ENCODE results near the gene COL5A1. TPM values are rescaled to one million over a fixed set of nuclear protein-coding genes. Genes with fewer than 3 reads are reported as not detected.

Gene COL5A1
- polyA plus RNA-seq, 1 donor (not counting 4 experiments of a cell fraction or from before 2014, with no cell fraction given) = 3.1 TPM

GRCh38 chr9:134686896-134687295, 45.3 kb downstream of the COL5A1 start:
- no peaks in the 10 kb centered on the region for H3K4me1 ChIP-seq (ENCODE audit: control insufficient read depth, extremely low read depth, insufficient read depth, low read length)
- FAIRE-seq (no peak), DNase-seq (ENCODE audit: low read depth, low spot score) (no peak)
- H3K27ac ChIP-seq (ENCODE audit: control insufficient read depth, insufficient read depth, low read length) = no peak overlapping the region
- no peak overlapping the region for H3K9ac ChIP-seq (ENCODE audit: control insufficient read depth, extremely low read depth, insufficient read depth, low read length)
- H3K79me2 ChIP-seq (ENCODE audit: control insufficient read depth, insufficient read depth, low read length) = no peaks in the 10 kb centered on the region
- no peak overlapping the region for H3K4me2 ChIP-seq (ENCODE audit: control insufficient read depth, extremely low read depth, insufficient read depth, low read depth, low read length)
- H3K9me1 ChIP-seq (ENCODE audit: control insufficient read depth, extremely low read depth, insufficient read depth, low read length) = no peaks in the 10 kb centered on the region
- peaks cover 5% of the 10 kb centered on the region for H3K9me3 ChIP-seq (ENCODE audit: control insufficient read depth, low read depth, low read length)
- no peaks in the 10 kb centered on the region for H4K20me1 ChIP-seq (ENCODE audit: control insufficient read depth, extremely low read depth, insufficient read depth, low read length)
- dilution Hi-C loops (cut with MboI; ENCODE audit: extremely low pct_ligation_motif_present, low sequenced_read_pairs) = no loop called here
- no peak overlapping the region for H3K4me3 ChIP-seq (ENCODE audit: control insufficient read depth in 2 of 3, extremely low read depth in 1 of 3, insufficient read depth in 2 of 3, low read depth in 1 of 3, low read length in 3 of 3)
- H3K27me3 ChIP-seq (ENCODE audit: control insufficient read depth, extremely low read depth, insufficient read depth, low read length) = no peaks in the 10 kb centered on the region
- no peaks in the 10 kb centered on the region for H3K36me3 ChIP-seq (ENCODE audit: control insufficient read depth in 2 of 2, extremely low read depth in 1 of 2, insufficient read depth in 2 of 2, low read length in 2 of 2)
- TF ChIP-seq EZH2 (IDR thresholded peaks at IDR 0.05; ENCODE audit: low read length) = no peak
- TF ChIP-seq CTCF (optimal IDR thresholded peaks at IDR 0.05 in 1 of 3, IDR thresholded peaks at IDR 0.05 in 1 of 3, conservative IDR thresholded peaks at IDR 0.05 in 1 of 3; ENCODE audit: extremely low read depth in 1 of 3, insufficient read depth in 2 of 3, low read length in 3 of 3) = no peak
- H2AFZ ChIP-seq (ENCODE audit: control insufficient read depth, low read length) = no peak overlapping the region

- no peaks in the 10 kb centered on the region for H3K4me1 ChIP-seq (ENCODE audit: control insufficient read depth, extremely low read depth, insufficient read depth, low read length)
- H3K9me3 ChIP-seq (ENCODE audit: control insufficient read depth, low read depth, low read length) = peaks cover 5% of the 10 kb centered on the region
- DNase-seq (ENCODE audit: low read depth, low spot score) (no peak), FAIRE-seq (no peak)
- no peaks in the 10 kb centered on the region for H3K9me1 ChIP-seq (ENCODE audit: control insufficient read depth, extremely low read depth, insufficient read depth, low read length)
- H2AFZ ChIP-seq (ENCODE audit: control insufficient read depth, low read length) = no peak overlapping the region
- H3K36me3 ChIP-seq (ENCODE audit: control insufficient read depth in 2 of 2, extremely low read depth in 1 of 2, insufficient read depth in 2 of 2, low read length in 2 of 2) = no peaks in the 10 kb centered on the region
- H4K20me1 ChIP-seq (ENCODE audit: control insufficient read depth, extremely low read depth, insufficient read depth, low read length) = no peaks in the 10 kb centered on the region
- H3K4me2 ChIP-seq (ENCODE audit: control insufficient read depth, extremely low read depth, insufficient read depth, low read depth, low read length) = no peak overlapping the region
- no peaks in the 10 kb centered on the region for H3K79me2 ChIP-seq (ENCODE audit: control insufficient read depth, insufficient read depth, low read length)
- no peaks in the 10 kb centered on the region for H3K27me3 ChIP-seq (ENCODE audit: control insufficient read depth, extremely low read depth, insufficient read depth, low read length)
- no peak overlapping the region for H3K9ac ChIP-seq (ENCODE audit: control insufficient read depth, extremely low read depth, insufficient read depth, low read length)
- H3K4me3 ChIP-seq (ENCODE audit: control insufficient read depth in 2 of 3, extremely low read depth in 1 of 3, insufficient read depth in 2 of 3, low read depth in 1 of 3, low read length in 3 of 3) = no peak overlapping the region
- H3K27ac ChIP-seq (ENCODE audit: control insufficient read depth, insufficient read depth, low read length) = no peak overlapping the region
- no peak for TF ChIP-seq EZH2 (IDR thresholded peaks at IDR 0.05; ENCODE audit: low read length)
- TF ChIP-seq CTCF (optimal IDR thresholded peaks at IDR 0.05 in 1 of 3, IDR thresholded peaks at IDR 0.05 in 1 of 3, conservative IDR thresholded peaks at IDR 0.05 in 1 of 3; ENCODE audit: extremely low read depth in 1 of 3, insufficient read depth in 2 of 3, low read length in 3 of 3) = no peak
- dilution Hi-C loops (cut with MboI; ENCODE audit: extremely low pct_ligation_motif_present, low sequenced_read_pairs) = no loop called here
These were observed 46.0 kb downstream of the COL5A1 start for GRCh38 chr9:134687556-134687955.
